Large intestine (tissue), 12 donors: ENCODE measurements around the gene U2AF1. TPM values are rescaled to one million over a fixed set of nuclear protein-coding genes. Genes with fewer than 3 reads are reported as not detected.
"Not testable (repeated sequence)": the region's sequence is repeated elsewhere in the genome, so short reads cannot be mapped to it uniquely, and the experiment has no call there.

ENCODE experiments used
- DNase-seq, 2 donors: peaks; one replicate each; pipeline versions ENCODE4 v3.0.0 to v3.0.0-alpha.2; 2013
- H3K27ac ChIP-seq: one replicate; pipeline ENCODE4 v1.5.1; 2013; ENCODE audit warnings: low read length
- H3K27me3 ChIP-seq: 2 replicates; pipeline ENCODE4 v1.6.1; 2013; ENCODE audit warnings: low read length; ENCODE audit not compliant: control insufficient read depth, insufficient read depth
- H3K36me3 ChIP-seq: 2 replicates; pipeline ENCODE4 v1.6.1; 2013; ENCODE audit warnings: low read length; ENCODE audit not compliant: control insufficient read depth, insufficient read depth
- H3K4me1 ChIP-seq: one replicate; pipeline ENCODE4 v1.6.1; 2013; ENCODE audit warnings: low read length; ENCODE audit not compliant: control insufficient read depth, insufficient read depth
- H3K4me3 ChIP-seq: one replicate; pipeline ENCODE4 v1.5.1; 2013; ENCODE audit warnings: low read length
- H3K9me3 ChIP-seq: one replicate; pipeline ENCODE4 v1.6.1; 2013; ENCODE audit warnings: mild to moderate bottlenecking, low read depth, low read length, moderate library complexity; ENCODE audit not compliant: control insufficient read depth
- WGBS: methylation state at CpG from one replicate; pipeline ENCODE4 v1.1.5; 2013; ENCODE audit warnings: low lambda C conversion rate; ENCODE audit not compliant: insufficient coverage; 5-methylcytosine and 5-hydroxymethylcytosine counted together
- long read RNA-seq, 11 donors: transcript quantifications; one replicate each; lab custom pipeline, GENCODE V29; 2026
- polyA plus RNA-seq: library from polyadenylated mRNA; unstranded; fragments of 120-200 nt; gene quantifications from one replicate; pipeline ENCODE4 v1.2.1, GENCODE V29; 2013

The U2AF1 gene, protein sequence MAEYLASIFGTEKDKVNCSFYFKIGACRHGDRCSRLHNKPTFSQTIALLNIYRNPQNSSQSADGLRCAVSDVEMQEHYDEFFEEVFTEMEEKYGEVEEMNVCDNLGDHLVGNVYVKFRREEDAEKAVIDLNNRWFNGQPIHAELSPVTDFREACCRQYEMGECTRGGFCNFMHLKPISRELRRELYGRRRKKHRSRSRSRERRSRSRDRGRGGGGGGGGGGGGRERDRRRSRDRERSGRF
- 52.1 TPM for polyA plus RNA-seq
- long read RNA-seq, donor 1, transcript U2AF1-201 (8 exons, 962 nt): major isoform, 27 of 34 reads
- long read RNA-seq, donor 1, partial matches to known transcripts: 0 of 34 reads
- long read RNA-seq, donor 1, other reads (novel, unspliced or antisense): 0 of 34 reads
- long read RNA-seq, donor 2, full-length matches to known transcripts: 84 of 103 reads
- long read RNA-seq, donor 2, partial matches to known transcripts: 19 of 103 reads
- long read RNA-seq, donor 2, other reads (novel, unspliced or antisense): 0 of 103 reads
- long read RNA-seq, donor 3, transcript U2AF1-201 (8 exons, 962 nt): major isoform, 58 of 127 reads
- long read RNA-seq, donor 3, transcript U2AF1-202 (8 exons, 940 nt): minor isoform, 38 of 127 reads
- long read RNA-seq, donor 3, partial matches to known transcripts: 26 of 127 reads
- long read RNA-seq, donor 3, other reads (novel, unspliced or antisense): 0 of 127 reads
- long read RNA-seq, donor 4, partial matches to known transcripts: 0 of 4 reads
- long read RNA-seq, donor 4, other reads (novel, unspliced or antisense): 0 of 4 reads
- long read RNA-seq, donor 5, transcript U2AF1-201 (8 exons, 962 nt): major isoform, 24 of 38 reads
- long read RNA-seq, donor 5, transcript U2AF1-202 (8 exons, 940 nt): minor isoform, 13 of 38 reads
- long read RNA-seq, donor 5, partial matches to known transcripts: 0 of 38 reads
- long read RNA-seq, donor 5, other reads (novel, unspliced or antisense): 0 of 38 reads
- long read RNA-seq, donor 6, transcript U2AF1-201 (8 exons, 962 nt): major isoform, 38 of 71 reads
- long read RNA-seq, donor 6, transcript U2AF1-202 (8 exons, 940 nt): minor isoform, 29 of 71 reads
- long read RNA-seq, donor 6, partial matches to known transcripts: 0 of 71 reads
- long read RNA-seq, donor 6, other reads (novel, unspliced or antisense): 0 of 71 reads
- long read RNA-seq, donor 7, transcript U2AF1-201 (8 exons, 962 nt): major isoform, 26 of 37 reads
- long read RNA-seq, donor 7, transcript U2AF1-202 (8 exons, 940 nt): minor isoform, 10 of 37 reads
- long read RNA-seq, donor 7, partial matches to known transcripts: 0 of 37 reads
- long read RNA-seq, donor 7, other reads (novel, unspliced or antisense): 0 of 37 reads
- long read RNA-seq, donor 8, transcript U2AF1-201 (8 exons, 962 nt): major isoform, 51 of 73 reads
- long read RNA-seq, donor 8, transcript U2AF1-202 (8 exons, 940 nt): minor isoform, 17 of 73 reads
- long read RNA-seq, donor 8, partial matches to known transcripts: 0 of 73 reads
- long read RNA-seq, donor 8, other reads (novel, unspliced or antisense): 0 of 73 reads
- long read RNA-seq, donor 9, transcript U2AF1-202 (8 exons, 940 nt): minor isoform, 13 of 58 reads
- long read RNA-seq, donor 9, transcript U2AF1-201 (8 exons, 962 nt): major isoform, 44 of 58 reads
- long read RNA-seq, donor 9, partial matches to known transcripts: 0 of 58 reads
- long read RNA-seq, donor 9, other reads (novel, unspliced or antisense): 0 of 58 reads
- long read RNA-seq, donor 10, transcript U2AF1-201 (8 exons, 962 nt): major isoform, 45 of 66 reads
- long read RNA-seq, donor 10, transcript U2AF1-202 (8 exons, 940 nt): minor isoform, 15 of 66 reads
- long read RNA-seq, donor 10, partial matches to known transcripts: 0 of 66 reads
- long read RNA-seq, donor 10, other reads (novel, unspliced or antisense): 0 of 66 reads
- long read RNA-seq, donor 11, transcript U2AF1-201 (8 exons, 962 nt): major isoform, 28 of 42 reads
- long read RNA-seq, donor 11, transcript U2AF1-202 (8 exons, 940 nt): minor isoform, 9 of 42 reads
- long read RNA-seq, donor 11, partial matches to known transcripts: 0 of 42 reads
- long read RNA-seq, donor 11, other reads (novel, unspliced or antisense): 0 of 42 reads

GRCh38 chr21:43106965-43107793 is at the start of gene U2AF1:
Gene U2AF1 (minus strand): TSS chr21:43107570. CDS start chr21:43107494, 76 bp downstream.
- WGBS: no CpG with 5 or more reads among the region's 107 CpGs
- H3K27me3 ChIP-seq, H3K36me3 ChIP-seq, H3K27ac ChIP-seq, H3K9me3 ChIP-seq, H3K4me3 ChIP-seq, H3K4me1 ChIP-seq, DNase-seq: not testable (repeated sequence)

GRCh38 chr21:43153601-43154000 is 46.2 kb upstream of the U2AF1 start:
- not testable (repeated sequence) for H3K27ac ChIP-seq, H3K36me3 ChIP-seq, H3K27me3 ChIP-seq, H3K4me3 ChIP-seq, H3K9me3 ChIP-seq, H3K4me1 ChIP-seq, DNase-seq
- WGBS: no CpG with 5 or more reads among the region's 33 CpGs

DNA sequence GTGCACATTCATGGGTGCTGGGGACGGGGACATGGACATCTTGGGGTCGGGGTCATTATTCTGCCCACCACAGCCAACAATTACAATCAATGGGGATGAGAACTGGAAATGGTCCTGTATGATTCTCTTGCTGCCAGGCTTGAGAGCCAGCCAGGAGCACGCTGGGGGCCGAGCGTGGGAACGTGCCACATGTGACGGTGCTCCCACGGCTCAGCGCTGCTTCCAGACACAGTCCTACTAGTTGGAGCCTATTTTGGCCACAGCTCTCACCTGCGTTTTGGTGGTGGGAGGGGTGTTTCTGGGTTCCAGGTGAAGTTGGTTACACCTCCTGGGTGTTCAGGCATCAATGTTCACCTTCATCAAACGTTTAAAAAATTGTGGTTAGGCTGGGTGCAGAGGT is 42.0 kb upstream of the U2AF1 start:
- H3K27ac ChIP-seq, H3K36me3 ChIP-seq, H3K4me1 ChIP-seq, H3K27me3 ChIP-seq, DNase-seq, H3K4me3 ChIP-seq, H3K9me3 ChIP-seq: not testable (repeated sequence)
- no CpG with 5 or more reads among the region's 11 CpGs for WGBS

DNA sequence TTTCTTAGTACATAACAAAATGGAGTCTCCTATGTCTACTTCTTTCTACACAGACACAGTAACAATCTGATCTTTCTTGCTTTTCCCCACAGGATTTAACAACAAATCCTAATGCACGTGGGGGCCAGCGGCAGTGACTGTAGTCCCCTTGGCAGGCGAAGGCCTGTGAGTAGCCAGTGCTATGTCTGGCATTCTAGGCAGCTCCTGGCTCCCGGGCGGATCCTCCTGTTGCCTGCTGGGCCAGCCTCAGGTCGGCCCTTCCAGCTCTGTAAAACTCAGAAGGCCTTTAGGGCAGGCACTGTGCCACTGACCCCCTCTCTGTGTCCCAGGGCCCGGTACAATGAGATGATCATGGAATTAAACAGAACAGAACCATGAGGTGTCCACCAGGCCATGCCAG is 40.6 kb upstream of the U2AF1 start:
- not testable (repeated sequence) for H3K27ac ChIP-seq
- no CpG with 5 or more reads among the region's 7 CpGs for WGBS

GRCh38 chr21:43146637-43147036 is 39.3 kb upstream of the U2AF1 start:
- not testable (repeated sequence) for H3K27me3 ChIP-seq, H3K4me1 ChIP-seq, H3K9me3 ChIP-seq, H3K36me3 ChIP-seq, DNase-seq, H3K4me3 ChIP-seq, H3K27ac ChIP-seq
- WGBS: no CpG with 5 or more reads among the region's 12 CpGs

More for the DNA sequence above, 40.6 kb upstream of the U2AF1 start:
- not testable (repeated sequence) for H3K36me3 ChIP-seq, H3K4me1 ChIP-seq, H3K4me3 ChIP-seq, DNase-seq, H3K9me3 ChIP-seq, H3K27me3 ChIP-seq

GRCh38 chr21:43141407-43141806 is 34.0 kb upstream of the U2AF1 start:
- not testable (repeated sequence) for H3K27ac ChIP-seq, H3K9me3 ChIP-seq, H3K36me3 ChIP-seq, H3K4me3 ChIP-seq, H3K27me3 ChIP-seq, H3K4me1 ChIP-seq, DNase-seq
- no CpG with 5 or more reads among the region's 17 CpGs for WGBS

DNA sequence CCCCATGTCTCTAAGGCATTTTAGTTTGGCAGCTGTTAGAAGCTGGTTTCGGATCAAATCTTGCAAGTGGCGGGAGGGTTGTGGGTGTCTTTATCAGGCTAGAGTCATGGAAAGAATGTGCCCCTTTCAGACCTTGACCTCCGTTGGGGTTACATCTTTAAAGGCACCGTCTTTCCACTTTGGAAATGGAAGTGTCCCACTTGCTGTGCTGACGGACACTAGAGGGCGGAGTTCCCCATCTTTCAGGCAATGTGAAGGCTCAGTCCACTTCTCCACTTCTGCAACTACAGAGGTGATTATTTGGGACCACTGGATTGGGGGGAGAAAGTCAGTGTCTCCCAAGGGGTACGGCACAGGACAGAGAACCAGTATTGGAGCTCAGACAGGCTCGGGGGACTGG is 31.6 kb upstream of the U2AF1 start:
- no CpG with 5 or more reads among the region's 8 CpGs for WGBS
- H3K4me1 ChIP-seq, H3K4me3 ChIP-seq, H3K27ac ChIP-seq, H3K9me3 ChIP-seq, H3K27me3 ChIP-seq, H3K36me3 ChIP-seq, DNase-seq: not testable (repeated sequence)

GRCh38 chr21:43134520-43134919 is 27.1 kb upstream of the U2AF1 start:
- H3K4me3 ChIP-seq, DNase-seq, H3K36me3 ChIP-seq, H3K4me1 ChIP-seq, H3K9me3 ChIP-seq, H3K27me3 ChIP-seq, H3K27ac ChIP-seq: not testable (repeated sequence)
- no CpG with 5 or more reads among the region's 10 CpGs for WGBS
